Adipose tissue (tissue), 3 donors: ENCODE measurements around the gene SDCBP2. TPM values are rescaled to one million over a fixed set of nuclear protein-coding genes. Genes with fewer than 3 reads are reported as not detected.

Experiments
- H3K27ac ChIP-seq: one replicate; pipeline ENCODE4 v1.5.1; 2013; ENCODE audit warnings: low read depth, low read length
- WGBS, 3 donors: extraction: QIAGEN DNeasy Blood & Tissue Kit; methylation state at CpG; one replicate each; pipeline ENCODE4 v1.1.7; 2013; 5-methylcytosine and 5-hydroxymethylcytosine counted together
- polyA plus RNA-seq, 3 donors: library from polyadenylated mRNA; stranded (reverse); fragments of 200-250 nt; gene quantifications; one replicate each; pipeline ENCODE4 v1.2.3, GENCODE V29; 2013
- donor health status: healthy with polysubstance abuse.
- donor health status: Bipolar disorder and iron deficiency.
- donor health status: healthy.

Gene SDCBP2
- polyA plus RNA-seq, 3 donors, result 5.6 to 29.8 (median 15.4) TPM

GRCh38 chr20:1306316-1307135 lies 22.4 kb downstream of the SDCBP2 start:
- 77 to 87% (median 85%) methylated on average over 13 to 14 of the region's 14 CpGs for WGBS, 3 donors
- no peak overlapping the region for H3K27ac ChIP-seq

GRCh38 chr20:1305712-1306111 lies 23.2 kb downstream of the SDCBP2 start:
- WGBS, 3 donors, result 91 to 92% (median 91%) methylated on average over 24 of the region's 24 CpGs
- no peak overlapping the region for H3K27ac ChIP-seq

GRCh38 chr20:1304710-1305515 lies 24.0 kb downstream of the SDCBP2 start:
- H3K27ac ChIP-seq, result no peak overlapping the region
- WGBS, 3 donors, result 84 to 90% (median 88%) methylated on average over 31 of the region's 31 CpGs

- WGBS, 3 donors, result 81 to 88% (median 82%) methylated on average over 12 of the region's 12 CpGs
- no peak overlapping the region for H3K27ac ChIP-seq
These were observed 26.0 kb downstream of the SDCBP2 start for GRCh38 chr20:1302685-1303541.

- WGBS, 3 donors, result 55 to 68% (median 64%) methylated on average over 9 of the region's 9 CpGs
- no peak overlapping the region for H3K27ac ChIP-seq
These were observed 27.9 kb downstream of the SDCBP2 start for GRCh38 chr20:1301031-1301529.

- 88 to 94% (median 91%) methylated on average over 18 of the region's 18 CpGs for WGBS, 3 donors
- H3K27ac ChIP-seq, result no peak overlapping the region
These were observed 28.7 kb downstream of the SDCBP2 start for GRCh38 chr20:1300083-1300840.

GRCh38 chr20:1299522-1299921 lies 29.4 kb downstream of the SDCBP2 start:
- H3K27ac ChIP-seq, result no peak overlapping the region
- 71 to 86% (median 85%) methylated on average over 9 of the region's 9 CpGs for WGBS, 3 donors

GRCh38 chr20:1298888-1299511 lies 29.9 kb downstream of the SDCBP2 start:
- 82 to 89% (median 82%) methylated on average over 10 of the region's 10 CpGs for WGBS, 3 donors
- no peak overlapping the region for H3K27ac ChIP-seq

GRCh38 chr20:1298166-1298565 lies 30.8 kb downstream of the SDCBP2 start:
- no peak overlapping the region for H3K27ac ChIP-seq
- WGBS, 3 donors, result 82 to 92% (median 90%) methylated on average over 5 of the region's 5 CpGs

GRCh38 chr20:1297486-1297885 lies 31.5 kb downstream of the SDCBP2 start:
- H3K27ac ChIP-seq, result no peak overlapping the region
- WGBS, 3 donors, result 95 to 99% (median 96%) methylated on average over 2 of the region's 2 CpGs

- H3K27ac ChIP-seq, result no peak overlapping the region
- WGBS, 3 donors, result 90 to 94% (median 93%) methylated on average over 14 of the region's 14 CpGs
These were observed 32.0 kb downstream of the SDCBP2 start for GRCh38 chr20:1296922-1297321.

- WGBS, 3 donors, result 93 to 96% (median 94%) methylated on average over 15 to 20 of the region's 20 CpGs
- H3K27ac ChIP-seq, result no peak overlapping the region
These were observed 32.8 kb downstream of the SDCBP2 start for GRCh38 chr20:1296117-1296610.

- H3K27ac ChIP-seq, result no peak overlapping the region
- WGBS, 3 donors, result 92 to 95% (median 95%) methylated on average over 19 to 20 of the region's 20 CpGs
These were observed 33.5 kb downstream of the SDCBP2 start for GRCh38 chr20:1295276-1295930.

- H3K27ac ChIP-seq, result no peak overlapping the region
- 87 to 98% (median 91%) methylated on average over 8 of the region's 8 CpGs for WGBS, 3 donors
These were observed 34.4 kb downstream of the SDCBP2 start for GRCh38 chr20:1294497-1294896.

GRCh38 chr20:1293641-1294379 lies 35.1 kb downstream of the SDCBP2 start:
- WGBS, 3 donors, result 57 to 81% (median 79%) methylated on average over 6 of the region's 6 CpGs

GRCh38 chr20:1292620-1293019 lies 36.3 kb downstream of the SDCBP2 start:
- 93 to 98% (median 96%) methylated on average over 1 of the region's 1 CpG for WGBS, 3 donors
- H3K27ac ChIP-seq, result no peak overlapping the region

More at GRCh38 chr20:1293641-1294379, 35.1 kb downstream of the SDCBP2 start:
- H3K27ac ChIP-seq, result no peak overlapping the region
